DMS79 treated with DMSO at 0.1 percent for 48 hours (cell line): ENCODE results near the gene KIAA0930.

Experiments
- DNase-seq: peaks from one replicate; lab custom pipeline; 2025; lab: John Stamatoyannopoulos, UW

The KIAA0930 gene

DNA sequence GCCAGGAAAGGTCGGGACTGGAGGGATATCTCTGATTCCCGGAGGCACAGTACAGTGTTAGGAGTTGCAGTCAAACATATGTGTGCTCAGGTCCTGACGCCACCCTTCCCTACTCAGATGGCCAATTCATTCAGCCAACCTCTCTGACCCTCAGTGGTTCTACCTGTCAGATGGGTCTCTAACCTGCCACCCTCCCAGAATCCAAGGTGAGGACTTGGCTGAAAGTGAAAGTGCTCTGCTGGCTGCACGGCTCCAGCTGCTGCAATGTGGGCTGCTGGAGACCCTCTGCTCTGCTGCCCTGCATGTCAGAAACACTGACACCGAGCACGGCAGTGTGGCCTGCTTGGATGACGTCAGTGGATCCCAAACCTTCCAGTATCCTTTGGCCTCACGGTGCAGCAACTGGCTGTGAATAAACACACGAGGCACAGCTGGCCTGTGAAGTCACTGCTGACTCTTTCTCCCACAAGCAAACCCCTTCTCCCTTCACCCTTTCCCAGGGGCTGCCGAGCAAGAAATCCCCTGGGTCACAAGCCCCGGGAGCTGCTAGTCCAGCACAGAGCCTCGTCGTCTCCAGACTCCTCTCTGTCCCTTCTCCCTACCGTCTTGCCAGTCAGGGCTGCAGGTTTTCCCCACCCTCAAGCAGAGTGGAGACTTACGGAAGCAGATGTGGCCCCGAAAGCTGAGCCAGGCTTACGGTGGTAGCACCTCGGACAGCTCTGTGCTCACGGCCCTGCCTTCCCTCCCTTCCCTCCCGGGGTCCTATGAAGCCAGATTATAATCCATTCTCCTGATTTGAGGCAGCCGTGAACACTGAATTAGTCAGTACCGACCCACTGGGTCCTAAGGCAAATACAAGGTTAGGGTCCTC, 24.3 kb downstream of the KIAA0930 start:
- no peak for DNase-seq

DNA sequence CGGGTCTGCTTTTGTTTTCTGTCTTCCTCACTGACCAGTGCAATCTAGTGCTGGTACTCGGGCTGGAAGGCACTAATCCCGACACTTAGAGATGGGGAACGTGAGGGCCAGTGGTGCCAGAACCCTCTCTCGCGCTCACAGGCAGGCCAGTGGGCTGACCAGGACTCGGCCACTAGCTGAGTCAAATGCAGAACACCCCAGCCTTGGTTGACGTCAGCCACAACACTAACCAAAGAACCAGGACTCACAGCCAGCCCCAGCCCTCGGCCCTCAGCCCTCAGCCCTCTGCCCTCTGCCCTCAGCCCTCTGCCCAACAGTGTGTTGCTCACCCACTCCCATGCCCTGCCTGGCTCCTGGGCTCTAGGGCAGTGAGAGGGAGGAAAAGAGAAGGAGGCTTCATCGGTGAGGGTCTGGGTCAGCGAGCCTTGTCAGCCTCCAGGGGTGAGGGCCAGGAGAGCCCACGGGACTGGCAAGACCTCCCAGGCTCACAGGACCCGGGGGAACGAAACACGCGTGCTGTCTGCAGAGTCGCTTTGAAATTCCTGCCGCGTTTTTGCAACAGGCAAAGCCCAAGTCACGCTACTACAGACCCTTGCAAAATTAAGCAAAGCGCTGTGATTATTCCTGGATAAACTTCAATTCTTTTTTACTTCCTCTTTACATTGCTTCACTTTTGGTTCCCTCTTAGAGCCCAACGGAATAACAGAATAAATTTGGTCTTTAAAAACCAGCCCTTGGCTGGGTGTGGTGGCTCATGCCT, 27.5 kb downstream of the KIAA0930 start:
- no peak for DNase-seq

DNA sequence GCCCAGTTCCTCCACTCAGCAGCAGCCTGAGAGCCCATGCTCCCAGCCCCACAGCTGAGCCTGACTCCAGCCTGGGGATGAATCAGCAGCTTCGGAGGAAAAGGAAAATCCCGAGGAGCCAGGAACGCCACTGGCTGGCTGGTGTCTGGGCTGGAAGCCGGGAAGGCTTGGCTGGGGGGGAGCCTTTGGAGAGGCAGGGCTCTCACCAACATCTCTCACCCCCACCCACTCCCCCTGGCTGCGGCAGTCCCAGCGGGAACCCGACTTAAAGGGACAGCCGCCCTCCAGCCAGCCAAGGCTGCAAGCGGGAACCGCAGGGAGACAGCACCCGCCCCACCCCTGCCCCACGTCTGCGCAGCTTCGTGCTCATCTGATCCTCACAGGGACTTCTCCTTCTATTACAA, 28.4 kb downstream of the KIAA0930 start:
- no peak for DNase-seq

DNA sequence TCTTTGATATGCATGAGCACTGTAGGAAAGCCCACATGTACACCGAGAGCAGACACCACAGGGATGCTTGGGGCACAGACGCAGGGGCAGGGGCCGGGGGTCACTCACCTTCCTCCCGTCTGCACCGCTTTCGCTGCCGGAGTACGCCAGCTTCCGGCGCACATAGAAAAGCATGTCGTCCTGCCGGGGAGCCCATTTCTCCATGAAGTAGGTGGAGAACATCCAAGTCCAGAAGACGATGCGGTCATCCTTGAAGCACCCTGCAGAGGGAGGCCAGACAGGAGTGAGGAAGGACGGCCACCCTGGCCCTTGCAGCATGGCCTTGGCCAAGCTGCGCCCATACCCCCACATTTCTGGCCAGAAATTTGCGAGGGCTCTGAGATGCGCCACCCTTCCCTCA, 28.8 kb downstream of the KIAA0930 start:
- no peak for DNase-seq

DNA sequence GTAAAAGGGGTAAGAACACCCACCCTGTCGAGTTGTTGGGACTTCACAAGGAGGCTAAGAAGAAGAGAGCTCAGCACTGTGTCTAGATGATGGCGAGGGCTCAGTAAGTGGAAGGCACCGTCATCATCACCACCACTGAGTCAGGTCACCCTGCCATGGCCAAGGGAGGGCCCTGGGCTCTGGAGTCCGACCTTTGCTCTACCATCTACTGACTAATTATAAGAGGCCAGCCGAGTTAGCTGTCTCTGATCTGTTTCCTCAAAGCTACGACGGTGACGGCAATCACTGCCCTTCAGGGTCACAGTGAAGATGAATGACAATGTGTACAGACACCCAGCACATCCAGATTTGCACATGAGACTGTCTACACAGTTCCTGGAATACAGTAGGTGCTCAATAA, 29.3 kb downstream of the KIAA0930 start:
- DNase-seq: no peak

DNA sequence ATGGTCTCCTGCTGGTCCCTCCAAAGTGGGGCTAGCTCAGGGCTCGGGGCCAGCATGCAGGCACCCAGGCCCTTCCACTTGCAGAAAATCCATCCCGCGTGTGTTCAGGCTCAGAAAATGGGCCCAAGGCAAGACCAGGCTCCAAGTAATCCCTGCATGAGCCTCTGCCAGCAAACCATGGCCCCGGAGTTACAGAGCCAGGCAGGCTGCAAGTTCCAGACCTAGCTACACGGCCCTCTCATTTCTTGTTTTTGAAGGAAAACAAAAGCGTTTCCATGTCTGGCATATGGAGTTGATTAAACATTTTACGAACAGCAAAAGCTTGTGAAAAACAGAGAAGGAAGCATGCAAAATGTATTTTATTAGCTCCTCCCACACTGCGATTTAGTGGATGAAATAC, 29.7 kb downstream of the KIAA0930 start:
- DNase-seq: no peak

DNA sequence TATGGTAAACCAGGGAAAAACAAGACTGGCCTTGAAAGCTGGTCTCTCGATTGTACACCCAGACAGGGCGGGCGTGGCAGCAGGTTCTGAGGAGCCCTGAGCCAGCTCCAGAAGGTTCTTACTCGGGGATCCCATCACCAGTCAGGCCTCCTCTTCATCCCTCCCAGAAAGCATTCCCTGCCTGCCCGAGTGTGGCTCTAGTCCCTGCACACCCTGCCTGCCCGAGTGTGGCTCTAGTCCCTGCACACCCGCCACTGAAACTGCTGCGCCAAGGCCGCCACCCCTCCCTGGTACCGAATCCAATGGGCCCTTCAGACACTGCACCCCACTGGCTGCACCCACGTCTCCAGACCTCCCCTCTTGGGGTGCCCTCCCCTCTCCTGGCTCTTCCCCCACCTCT, 30.1 kb downstream of the KIAA0930 start:
- no peak for DNase-seq

DNA sequence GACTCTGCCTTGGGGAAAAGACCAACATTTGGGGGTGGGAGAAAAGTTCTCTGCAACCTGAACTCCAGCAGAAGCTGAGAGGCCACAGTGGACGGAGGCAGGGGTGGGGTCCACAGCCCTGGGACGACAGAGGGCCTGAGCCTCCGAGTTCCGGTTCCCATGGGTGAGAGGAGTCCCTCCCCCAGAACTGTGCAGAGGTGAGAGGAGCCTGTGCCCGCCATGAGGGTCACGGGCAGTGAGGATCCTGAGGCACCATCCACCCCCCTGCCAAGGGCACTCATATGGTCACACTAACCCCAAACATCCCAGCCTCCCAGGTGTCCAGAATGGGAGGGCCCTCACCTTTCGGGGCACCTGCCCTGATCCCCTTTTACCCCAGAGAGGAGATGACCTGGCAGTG, 30.5 kb downstream of the KIAA0930 start:
- no peak for DNase-seq

DNA sequence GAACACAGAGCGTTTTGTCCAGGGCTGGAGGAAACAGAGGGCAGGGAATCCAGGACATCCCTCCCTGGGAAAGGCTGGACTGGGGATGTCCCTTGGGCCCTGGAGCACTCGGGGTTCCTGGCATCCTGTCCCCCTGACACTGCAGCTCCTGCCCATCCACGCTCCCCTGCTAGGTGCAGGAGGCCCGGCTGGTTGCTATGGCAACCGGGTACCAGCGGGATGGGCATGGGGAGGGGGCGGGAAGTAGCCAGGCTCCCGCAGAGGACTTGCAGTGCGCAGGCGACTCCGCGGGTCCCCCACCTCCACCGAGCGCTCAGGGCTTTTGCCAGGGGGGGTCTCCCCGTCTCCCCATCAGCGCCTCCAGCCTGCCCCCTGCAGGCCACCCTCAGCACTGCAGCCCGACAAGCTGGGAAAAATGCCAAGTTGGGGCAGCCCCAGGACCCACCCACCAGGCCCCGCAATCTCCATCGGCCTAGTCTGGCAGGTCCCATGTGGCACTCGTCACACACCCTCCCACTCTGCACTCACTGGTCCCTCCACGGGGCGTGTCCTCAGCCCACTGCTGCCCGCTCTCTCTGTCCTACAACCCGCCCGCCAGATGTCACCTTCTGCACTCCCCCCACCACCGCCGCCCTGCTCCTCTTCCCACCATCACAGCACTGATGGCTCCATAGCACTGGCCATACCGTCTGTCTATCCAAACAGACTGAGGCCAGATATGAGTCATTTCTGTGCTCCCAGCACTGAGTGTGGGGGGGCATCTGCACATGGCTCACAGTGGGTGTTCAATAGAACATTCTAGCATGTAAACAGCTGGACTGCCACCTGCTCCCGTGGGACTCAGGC, 31.5 kb downstream of the KIAA0930 start:
- no peak for DNase-seq

DNA sequence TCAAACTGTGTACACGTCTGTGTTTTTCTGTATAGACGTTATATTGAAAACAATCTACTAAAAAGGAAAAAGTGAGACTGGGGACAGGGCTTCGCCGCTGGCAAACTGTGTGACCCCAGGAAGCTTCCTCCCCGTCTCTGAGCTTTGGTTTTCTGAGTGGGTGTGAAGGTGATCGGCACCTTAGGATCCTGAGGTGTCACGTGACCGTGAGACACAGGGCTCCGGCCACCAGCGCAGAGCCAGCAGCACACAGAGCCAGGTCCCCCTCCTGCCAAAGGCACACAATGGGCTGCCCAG, 32.0 kb downstream of the KIAA0930 start:
- no peak for DNase-seq

DNA sequence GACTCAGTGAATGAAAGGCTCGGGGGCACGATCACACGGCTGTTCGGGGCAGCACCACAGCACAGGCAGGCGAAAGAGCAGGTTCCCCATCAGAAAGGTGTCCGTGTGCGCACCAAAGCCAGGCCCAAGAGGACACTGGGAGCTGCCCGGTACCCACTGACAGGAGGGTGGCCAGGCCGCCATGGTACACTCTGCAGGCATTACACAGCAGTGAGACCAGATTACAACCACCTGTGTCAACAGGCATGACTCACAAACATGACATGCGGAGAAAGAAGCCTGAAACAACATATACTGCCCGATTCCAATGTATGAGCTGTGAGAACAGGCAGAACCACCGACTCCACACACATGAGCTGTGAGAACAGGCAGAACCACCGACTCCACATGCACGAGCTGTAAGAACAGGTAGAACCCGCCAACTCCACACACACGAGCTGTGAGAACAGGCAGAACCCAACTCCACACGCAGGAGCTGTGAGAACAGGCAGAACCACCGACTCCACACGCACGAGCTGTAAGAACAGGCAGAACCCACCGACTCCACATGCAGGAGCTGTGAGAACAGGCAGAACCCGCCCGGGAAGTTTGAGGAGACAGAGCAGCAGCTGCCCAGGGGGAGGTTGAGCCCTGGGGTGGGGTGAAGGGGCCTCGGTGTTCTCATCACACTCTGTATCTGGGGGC, 32.6 kb downstream of the KIAA0930 start:
- DNase-seq: no peak

DNA sequence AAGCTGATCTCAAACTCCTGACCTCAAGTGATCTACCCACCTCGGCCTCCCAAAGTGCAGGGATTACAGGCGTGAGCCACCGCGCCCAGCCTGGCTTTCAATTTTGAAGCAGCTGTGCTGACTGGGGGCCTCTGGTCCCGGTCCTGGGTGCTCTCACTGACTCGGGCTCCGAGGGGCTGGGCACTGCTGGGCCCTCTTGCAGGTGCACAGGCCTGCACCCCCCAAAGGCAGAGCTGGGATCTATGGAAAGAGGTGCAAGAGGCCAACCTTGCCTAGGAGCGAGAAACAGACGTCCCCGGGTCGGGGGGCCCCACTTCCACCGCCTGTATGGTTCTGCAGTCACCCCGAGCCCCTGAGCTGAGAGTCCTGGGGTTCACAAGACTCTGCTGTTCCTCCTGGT, 33.2 kb downstream of the KIAA0930 start:
- no peak for DNase-seq

DNA sequence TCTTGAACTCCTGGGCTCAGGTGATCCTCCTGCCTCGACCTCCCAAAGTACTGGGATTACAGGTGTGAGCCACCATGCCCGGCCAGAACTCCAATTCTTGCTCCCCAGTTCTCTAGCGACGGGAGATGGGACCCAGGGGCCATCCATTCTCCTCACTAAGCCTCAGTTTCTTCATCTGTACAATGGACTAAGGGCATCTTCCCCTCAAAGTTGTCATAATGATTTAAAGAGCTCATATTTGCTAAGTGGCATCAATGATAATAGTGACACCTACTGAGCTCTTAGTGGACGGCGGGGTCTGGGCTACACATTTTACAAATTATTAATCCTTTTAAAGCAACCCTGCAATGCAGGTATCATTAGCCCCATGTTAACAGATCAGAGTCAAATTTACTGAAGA, 34.5 kb downstream of the KIAA0930 start:
- no peak for DNase-seq

DNA sequence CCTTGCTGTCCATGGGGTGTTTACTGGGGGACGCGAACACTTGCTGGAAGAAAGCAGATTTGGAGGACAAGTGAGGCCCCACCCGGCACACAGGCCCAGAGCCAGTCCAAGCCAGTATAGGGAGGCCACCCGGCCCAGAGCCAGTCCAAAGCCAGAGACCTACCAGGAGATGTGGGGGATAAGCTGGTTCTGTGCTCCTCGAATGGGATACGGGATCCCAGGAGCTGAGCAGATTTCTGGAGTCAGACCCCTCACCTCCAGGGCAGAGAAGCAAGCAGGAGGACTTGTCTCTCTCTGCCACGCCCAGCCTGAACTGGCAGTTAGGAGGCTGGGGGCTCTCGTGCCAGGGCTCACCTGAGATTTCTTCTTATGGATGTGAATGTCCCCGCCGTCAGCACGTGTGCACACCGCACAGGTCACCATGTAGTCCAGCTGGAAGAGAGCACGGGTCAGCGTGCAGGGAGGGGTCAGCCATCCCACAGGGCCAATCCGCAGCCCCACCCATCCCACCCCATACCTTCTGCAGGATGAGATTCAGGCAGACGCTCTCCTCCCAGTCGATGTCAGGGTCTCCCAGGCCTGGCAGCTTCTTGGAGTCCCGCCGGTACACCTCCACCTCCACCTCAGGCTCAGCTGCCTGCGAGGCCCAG, 35.3 kb downstream of the KIAA0930 start:
- DNase-seq: no peak

DNA sequence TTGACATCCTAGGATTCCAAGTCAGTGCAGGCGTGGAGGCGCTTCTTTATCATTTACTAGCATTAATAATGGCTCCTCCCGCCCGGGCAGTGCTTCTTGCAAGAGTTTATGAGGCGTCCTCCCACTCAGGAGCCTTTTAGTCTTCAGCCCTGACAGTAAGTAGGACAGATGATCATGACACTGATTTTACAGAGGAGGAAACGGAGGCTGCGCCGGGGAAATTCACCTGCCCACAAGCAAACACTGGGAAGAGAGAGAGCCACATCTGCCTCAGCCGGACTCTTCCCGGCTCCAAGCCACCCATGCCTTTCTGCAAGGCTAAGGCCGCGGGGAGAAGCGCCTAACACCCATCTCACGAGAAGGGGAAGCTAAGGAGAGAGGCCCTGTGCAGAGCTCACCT, 35.9 kb downstream of the KIAA0930 start:
- DNase-seq: no peak

DNA sequence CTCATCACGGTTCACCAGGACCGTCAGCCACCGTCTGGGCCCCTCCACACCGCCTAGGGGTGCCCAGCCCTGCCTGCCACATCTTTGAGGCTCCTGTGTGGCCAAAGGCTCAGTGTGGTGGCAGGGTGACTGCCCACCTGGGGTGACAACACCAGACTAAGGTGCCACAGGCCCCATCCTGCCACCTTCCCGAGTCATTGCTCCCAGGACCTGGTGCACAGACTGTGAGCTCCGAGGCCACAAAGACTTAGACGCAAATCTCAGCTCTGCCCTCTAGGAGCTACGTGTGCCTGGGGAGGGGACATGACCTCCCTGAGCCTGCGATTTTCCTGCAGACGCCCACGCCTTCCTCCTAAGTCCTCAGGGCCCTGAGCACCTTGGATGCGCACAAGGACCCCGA, 36.5 kb downstream of the KIAA0930 start:
- DNase-seq: no peak

DNA sequence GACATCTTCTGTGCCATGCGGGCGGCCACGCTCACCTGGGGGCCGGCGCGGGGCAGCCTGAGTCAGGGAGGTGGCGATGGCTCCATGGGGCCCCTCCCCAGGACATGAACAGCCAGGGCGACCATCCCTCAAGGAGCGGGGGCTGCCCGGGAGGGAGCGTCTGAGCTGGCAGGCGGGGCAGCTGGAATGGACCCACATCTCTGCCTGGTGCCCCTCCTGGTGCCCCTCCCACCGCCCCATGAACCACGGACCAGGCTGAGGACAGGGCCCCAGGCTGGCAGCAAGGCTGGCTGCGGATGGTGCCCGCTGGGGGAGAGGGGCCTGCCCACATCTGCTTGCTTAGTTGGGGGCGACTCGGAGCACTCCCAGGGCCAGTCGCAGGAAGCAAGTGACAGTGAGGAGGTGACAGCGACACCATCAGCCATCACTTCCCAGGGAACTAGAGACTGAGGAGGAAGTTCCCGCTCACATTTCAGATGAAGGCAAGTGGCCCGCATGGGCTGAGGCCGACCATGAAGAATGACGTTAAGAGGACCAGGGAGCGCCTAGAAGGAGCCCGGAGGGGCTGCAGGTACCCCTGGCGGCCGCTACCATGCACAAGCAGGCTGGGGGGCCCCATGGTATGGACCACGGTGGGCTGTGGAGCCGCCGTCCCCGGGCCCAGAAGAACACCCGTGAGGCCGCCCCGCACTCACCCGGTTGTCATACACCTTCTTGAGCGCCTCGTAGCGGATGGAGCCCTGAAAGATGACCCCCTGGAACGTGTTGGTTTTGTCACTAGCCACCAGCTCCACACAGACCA, 37.3 kb downstream of the KIAA0930 start:
- DNase-seq: no peak

DNA sequence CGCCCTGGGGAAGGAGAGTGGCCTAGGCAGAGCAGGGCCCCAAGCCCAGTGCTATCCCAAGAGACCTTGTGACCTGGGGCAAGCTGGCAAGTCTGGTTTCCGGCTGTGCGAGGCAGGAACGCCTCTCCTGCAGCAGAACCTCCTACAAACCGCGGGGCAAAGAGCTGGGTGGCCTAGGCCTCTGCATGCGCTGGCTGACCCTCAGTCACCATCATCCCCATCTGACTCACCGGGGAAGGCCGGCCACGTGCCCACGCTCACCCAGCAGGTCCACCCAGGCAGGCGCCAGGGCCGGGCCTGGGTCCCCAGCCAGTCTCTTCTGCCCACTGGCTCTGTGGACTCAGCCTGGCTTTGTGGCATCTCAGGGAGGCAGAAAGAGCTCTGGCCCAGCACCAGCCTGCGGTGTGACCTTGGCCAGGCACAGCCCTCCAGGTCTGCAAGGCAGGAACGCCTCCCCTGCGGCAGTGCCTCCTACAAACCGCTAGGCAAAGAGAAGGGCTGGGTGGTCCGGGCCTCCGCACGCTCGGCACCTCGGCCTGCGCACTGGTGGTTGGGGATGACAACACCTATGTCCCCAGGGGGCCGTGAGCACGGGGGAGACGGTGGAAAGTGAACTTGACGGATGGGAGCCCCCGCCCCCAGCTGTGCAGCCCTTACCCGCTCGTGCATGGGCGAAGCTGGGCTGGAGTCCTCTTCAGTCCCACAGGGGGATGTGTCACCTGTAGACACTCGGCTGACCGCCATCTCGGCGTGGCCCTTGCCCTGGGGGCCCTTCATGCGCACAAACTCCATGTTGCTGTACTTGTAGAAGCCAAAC, 38.2 kb downstream of the KIAA0930 start:
- no peak for DNase-seq

DNA sequence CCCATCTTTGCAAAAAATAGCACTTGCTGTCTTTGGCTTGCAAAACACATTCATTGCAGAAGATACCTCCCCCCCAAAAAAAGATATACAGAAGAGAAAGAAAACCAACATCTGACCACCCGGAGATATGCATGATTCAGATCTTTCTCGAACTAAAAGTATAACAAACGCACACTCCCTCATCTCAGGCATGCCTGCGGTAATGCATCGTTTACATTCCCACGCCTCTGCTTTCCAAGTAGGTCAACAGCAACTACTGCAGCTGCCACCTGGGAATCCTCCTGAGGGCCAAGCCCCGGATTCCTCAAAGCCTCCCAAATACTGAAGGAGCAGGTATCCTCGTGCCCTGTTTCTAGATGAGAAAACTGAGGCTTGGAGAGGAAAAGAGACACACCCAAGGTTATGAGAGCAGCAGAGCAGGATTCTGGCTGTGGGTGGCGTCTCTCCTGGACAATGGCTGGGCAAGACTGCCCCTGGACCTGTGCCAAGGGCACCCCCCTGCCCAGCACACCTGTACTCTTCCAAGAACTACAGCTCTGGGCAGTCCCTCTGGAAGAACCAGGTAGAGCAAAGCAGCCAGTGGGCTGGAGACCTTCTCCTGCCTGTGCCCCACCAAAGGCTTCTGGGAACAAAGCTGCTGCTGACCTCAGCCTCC, 38.9 kb downstream of the KIAA0930 start:
- DNase-seq: no peak
